ENCODE results near the gene ADCYAP1R1. TPM values are rescaled to one million over a fixed set of nuclear protein-coding genes. Genes with fewer than 3 reads are reported as not detected.

ADCYAP1R1 gene
- total and polyA plus RNA-seq, 2 of the 8 experiments (the other 6 are each of a cell fraction or from before 2014, with no cell fraction given): 14.4 to 14.6 TPM

DNA sequence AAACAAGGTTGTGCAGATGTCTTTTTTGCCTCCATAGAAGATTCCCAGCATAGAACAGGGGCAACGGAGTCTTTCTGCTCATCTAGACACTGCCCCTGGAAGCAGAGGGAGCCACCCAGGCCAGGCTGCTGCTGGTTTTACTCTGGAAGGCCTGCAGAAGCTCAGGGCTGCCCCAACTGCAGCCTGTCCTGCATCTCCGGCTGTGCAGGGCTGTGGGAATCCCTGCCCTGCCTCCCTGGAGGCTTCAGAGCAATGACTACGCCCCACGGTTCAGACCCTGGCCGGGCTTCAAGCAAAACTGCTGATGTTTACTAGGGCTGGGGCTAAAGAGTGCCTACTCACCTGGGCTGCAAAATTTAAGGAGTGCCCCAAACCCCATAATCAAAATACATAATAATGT is 44.5 kb upstream of the ADCYAP1R1 start:
- no peak overlapping the region for H2AFZ ChIP-seq (ENCODE audit: low read length)

More for the DNA sequence above, 44.5 kb upstream of the ADCYAP1R1 start:
- H2BK20ac ChIP-seq (ENCODE audit: low read length): no peak overlapping the region
- H4K20me1 ChIP-seq (replicated peaks in 1 of 2; ENCODE audit: control insufficient read depth in 1 of 2, insufficient read depth in 2 of 2, low read length in 2 of 2): no peaks in the 10 kb centered on the region
- no peak overlapping the region for H3K4me2 ChIP-seq (ENCODE audit: insufficient read depth in 1 of 2, low read depth in 2 of 2, low read length in 2 of 2)
- H3K79me1 ChIP-seq (ENCODE audit: low read depth, low read length): no peaks in the 10 kb centered on the region
- TF ChIP-seq HDAC2 (IDR thresholded peaks at IDR 0.05; ENCODE audit: borderline replicate concordance in 1 of 2, low read depth in 2 of 2, low read length in 2 of 2) (no peak), KDM5A (IDR thresholded peaks at IDR 0.05; ENCODE audit: low read length) (no peak), ASH2L (IDR thresholded peaks at IDR 0.05; ENCODE audit: low read length) (no peak), GTF2F1 (IDR thresholded peaks at IDR 0.05; ENCODE audit: borderline replicate concordance, low read depth, low read length) (no peak), CBX5 (IDR thresholded peaks at IDR 0.05; ENCODE audit: low read depth, low read length) (no peak)
- H3K56ac ChIP-seq (replicated peaks; ENCODE audit: insufficient read length, low read depth, low read length): no peak overlapping the region
- H3K23ac ChIP-seq (ENCODE audit: insufficient read length): no peak overlapping the region
- CTCF ChIA-PET (ENCODE audit: partially characterized antibody): interaction anchor here (1.2 to 3.6 kb wide), 4 partner anchors 24 to 115 kb away, joined by 5 to 11 read pairs (median 6); no protein-coding TSS in a partner anchor
- no peaks in the 10 kb centered on the region for H3K27me3 ChIP-seq (replicated peaks in 1 of 4; ENCODE audit: control insufficient read depth in 3 of 4, extremely low read depth in 1 of 4, insufficient read depth in 3 of 4, low read length in 3 of 4)
- WGBS, 2 experiments (ENCODE audit: extremely low coverage in 1 of 2, insufficient coverage in 1 of 2, insufficient read length in 1 of 2, insufficient replicate concordance in 2 of 2, low coverage in 1 of 2, low lambda C conversion rate in 2 of 2, missing lambda C conversion rate in 1 of 2): 85% methylated on average over 5 of the region's 5 CpGs; no CpG with 5 or more reads in 1 of the 2 experiments
- H4K8ac ChIP-seq (ENCODE audit: extremely low read depth, insufficient read depth, low read length): no peak overlapping the region
- no peak overlapping the region for H2BK12ac ChIP-seq (ENCODE audit: low read depth, low read length)
- H4K91ac ChIP-seq (replicated peaks; ENCODE audit: insufficient read length, low read length): no peak overlapping the region
- no peak overlapping the region for H3K18ac ChIP-seq (ENCODE audit: extremely low read depth, low read length)
- DNase-seq (ENCODE audit: low read depth in 1 of 2, low spot score in 2 of 2) (no peak), FAIRE-seq (no peak)
- no peak overlapping the region for H3K4ac ChIP-seq (replicated peaks; ENCODE audit: insufficient read length, low read depth, low read length)
- H2BK5ac ChIP-seq (ENCODE audit: low read depth, low read length): no peak overlapping the region
- H3K79me2 ChIP-seq (ENCODE audit: control insufficient read depth in 1 of 2, insufficient read depth in 2 of 2, low read length in 2 of 2): no peaks in the 10 kb centered on the region
- no peak overlapping the region for H2AK5ac ChIP-seq (ENCODE audit: low read depth, low read length)
- H3K36me3 ChIP-seq (ENCODE audit: control insufficient read depth in 2 of 4, insufficient read depth in 4 of 4, low read length in 3 of 4): no peaks in the 10 kb centered on the region
- POLR2A ChIA-PET (ENCODE audit: partially characterized antibody): interaction anchor here (1.0 kb wide), 1 partner anchor 18 kb away, joined by 3 read pairs; no protein-coding TSS in a partner anchor
- no peak overlapping the region for H3K14ac ChIP-seq (ENCODE audit: insufficient read length)
- no peak overlapping the region for H4K5ac ChIP-seq (ENCODE audit: insufficient read length, low read depth, low read length)
- H3K27ac ChIP-seq (ENCODE audit: low read depth, low read length): no peak overlapping the region
- H3K4me3 ChIP-seq (ENCODE audit: extremely low read depth in 1 of 4, insufficient read depth in 2 of 4, low read depth in 3 of 4, low read length in 4 of 4): no peak overlapping the region
- no peak overlapping the region for H2BK120ac ChIP-seq (replicated peaks; ENCODE audit: low read depth, low read length)
- no peak overlapping the region for H2BK15ac ChIP-seq (ENCODE audit: low read length)
- H3K4me1 ChIP-seq (replicated peaks in 1 of 4; ENCODE audit: control insufficient read depth in 3 of 4, insufficient read depth in 4 of 4, low read length in 3 of 4): 0 out of 7 replicates have a peak, but pooled peaks cover 0 to 3% (median 0%) of the 10 kb centered on the region in 4 experiments
- no peaks in the 10 kb centered on the region for H3K9me3 ChIP-seq (ENCODE audit: insufficient read depth in 2 of 2, low read depth in 1 of 2, low read length in 1 of 2)
- H3K9ac ChIP-seq (replicated peaks in 1 of 4; ENCODE audit: extremely low read depth in 1 of 4, low read depth in 3 of 4, low read length in 3 of 4): no peak overlapping the region
- no peaks in the 10 kb centered on the region for H3K23me2 ChIP-seq (ENCODE audit: low read depth, low read length)
